GM12873 (cell line): ENCODE results near the gene ACR.

Experiments used
- TF ChIP-seq, protein P1 (sequence below): IDR thresholded peaks from 2 replicates; pipeline ENCODE4 v1.5.1; 2012; ENCODE audit warnings: low read depth, mild to moderate bottlenecking, moderate library complexity, low read length, control low read depth; ENCODE audit not compliant: insufficient read depth; ENCODE audit errors: missing control alignments

The ACR gene

DNA sequence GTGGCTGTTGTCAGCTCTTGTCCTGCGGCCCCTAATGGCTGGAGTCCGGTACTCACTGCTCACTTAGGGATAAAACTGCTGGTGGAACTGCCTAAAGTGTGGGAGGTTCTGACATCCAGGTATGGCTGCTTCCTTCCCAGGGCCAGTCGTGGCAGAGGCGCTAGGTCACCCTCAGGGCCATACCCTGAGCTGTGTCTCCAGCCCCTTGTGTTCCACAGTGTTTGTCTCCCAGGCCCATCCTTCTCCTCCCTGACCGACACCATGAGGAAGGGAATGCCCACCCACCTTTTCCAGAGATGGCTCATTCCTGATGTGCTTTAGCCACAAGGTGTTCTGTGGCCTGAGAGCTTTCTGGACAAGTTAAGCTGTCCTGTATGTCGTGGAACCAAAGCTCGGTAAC lies 12.4 kb upstream of the ACR start:
- TF ChIP-seq, protein P1, sequence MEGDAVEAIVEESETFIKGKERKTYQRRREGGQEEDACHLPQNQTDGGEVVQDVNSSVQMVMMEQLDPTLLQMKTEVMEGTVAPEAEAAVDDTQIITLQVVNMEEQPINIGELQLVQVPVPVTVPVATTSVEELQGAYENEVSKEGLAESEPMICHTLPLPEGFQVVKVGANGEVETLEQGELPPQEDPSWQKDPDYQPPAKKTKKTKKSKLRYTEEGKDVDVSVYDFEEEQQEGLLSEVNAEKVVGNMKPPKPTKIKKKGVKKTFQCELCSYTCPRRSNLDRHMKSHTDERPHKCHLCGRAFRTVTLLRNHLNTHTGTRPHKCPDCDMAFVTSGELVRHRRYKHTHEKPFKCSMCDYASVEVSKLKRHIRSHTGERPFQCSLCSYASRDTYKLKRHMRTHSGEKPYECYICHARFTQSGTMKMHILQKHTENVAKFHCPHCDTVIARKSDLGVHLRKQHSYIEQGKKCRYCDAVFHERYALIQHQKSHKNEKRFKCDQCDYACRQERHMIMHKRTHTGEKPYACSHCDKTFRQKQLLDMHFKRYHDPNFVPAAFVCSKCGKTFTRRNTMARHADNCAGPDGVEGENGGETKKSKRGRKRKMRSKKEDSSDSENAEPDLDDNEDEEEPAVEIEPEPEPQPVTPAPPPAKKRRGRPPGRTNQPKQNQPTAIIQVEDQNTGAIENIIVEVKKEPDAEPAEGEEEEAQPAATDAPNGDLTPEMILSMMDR: no peak

DNA sequence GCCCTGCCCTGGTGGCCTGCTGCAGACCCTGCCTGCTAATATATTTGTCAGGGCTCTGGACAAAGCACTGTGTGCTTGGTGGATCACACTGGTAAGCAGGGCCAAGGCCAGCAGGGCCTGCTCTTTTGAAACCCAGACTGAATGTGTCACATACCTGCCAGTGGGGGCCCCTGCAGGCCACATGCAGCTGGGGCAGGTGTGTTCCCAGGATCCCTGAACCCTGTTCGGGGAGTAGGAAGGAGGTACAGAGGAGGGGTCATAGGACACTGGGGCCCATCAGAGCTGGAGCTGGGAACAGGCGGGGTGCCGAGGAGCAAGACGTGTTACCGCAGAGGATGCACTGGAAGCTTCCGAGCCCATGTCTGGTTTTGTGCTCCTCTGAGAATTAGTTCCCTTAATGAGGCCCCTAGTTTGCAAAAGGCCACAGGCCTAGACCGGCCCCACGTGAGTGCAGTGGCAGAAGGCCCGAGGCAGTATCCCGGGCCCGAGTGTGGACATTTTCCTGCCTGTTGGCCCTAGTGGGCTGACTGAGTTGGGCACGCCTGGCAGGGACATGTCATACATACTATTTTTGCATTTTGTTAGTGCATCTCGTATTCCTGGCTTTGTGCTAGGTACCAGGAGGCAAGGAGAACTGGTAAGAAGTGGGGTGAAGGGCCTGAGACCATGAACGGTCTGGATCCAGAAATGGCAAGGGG lies 11.2 kb upstream of the ACR start:
- TF ChIP-seq, protein P1: no peak

DNA sequence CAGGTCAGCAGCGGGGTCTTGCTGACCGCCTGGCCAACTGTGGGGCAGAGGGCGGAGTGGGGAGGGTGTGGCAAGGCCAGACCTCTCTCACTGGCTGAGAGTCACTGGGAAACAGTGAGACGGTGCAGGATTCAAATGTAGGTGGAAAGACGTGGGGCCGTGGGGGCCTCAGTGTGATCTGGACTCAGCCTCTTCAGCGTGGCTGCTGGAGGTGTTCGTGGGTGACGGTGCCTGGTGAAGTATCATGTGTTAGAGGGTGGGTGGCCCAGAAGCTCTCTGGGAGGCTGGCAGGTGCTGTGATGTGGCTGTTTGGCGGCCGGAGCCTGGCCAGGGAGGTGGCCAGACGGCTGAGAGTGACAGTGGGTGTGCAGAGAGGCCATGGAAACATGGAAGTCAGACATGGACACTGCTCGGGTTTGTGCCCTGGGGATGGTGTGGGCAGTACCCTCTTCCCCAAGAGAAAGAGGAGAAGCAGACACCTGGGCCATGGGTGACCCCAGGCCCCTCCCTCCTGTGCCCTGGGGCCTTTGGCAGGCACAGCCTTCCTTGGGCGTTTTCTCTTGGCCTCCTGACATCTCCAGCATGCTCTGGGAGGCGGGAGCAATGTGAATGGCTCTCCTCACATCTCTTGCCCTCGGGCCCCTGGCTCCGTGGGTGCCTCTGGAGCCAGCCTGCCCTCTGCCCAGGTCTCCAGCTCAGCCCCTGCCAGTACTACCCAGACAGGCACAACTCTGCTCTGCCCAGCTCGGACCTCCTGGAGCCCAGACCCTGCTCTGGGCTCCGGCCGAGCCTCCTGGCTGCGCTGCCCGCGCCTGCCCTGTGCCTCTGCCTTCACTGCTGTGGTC lies 10.1 kb upstream of the ACR start:
- TF ChIP-seq, protein P1: no peak

DNA sequence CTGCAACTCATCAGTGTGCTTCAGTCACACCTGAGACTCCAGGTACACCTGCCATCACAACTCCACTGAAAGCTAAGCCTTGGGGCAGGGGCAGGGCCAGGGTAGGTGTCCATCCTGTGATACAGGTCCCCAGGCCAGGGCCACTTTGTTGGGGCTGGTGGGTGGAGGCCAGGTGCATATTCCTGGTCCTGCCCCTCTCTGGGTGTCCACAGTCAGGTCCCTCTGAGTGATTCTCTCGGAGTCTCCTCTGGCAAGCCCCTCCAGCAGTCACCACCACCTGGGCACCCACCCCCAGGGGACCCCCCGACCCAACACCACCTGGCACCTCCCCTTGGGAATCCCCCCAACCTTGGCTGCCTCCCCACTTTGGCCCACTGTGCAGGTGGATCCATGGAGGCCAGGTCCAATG lies 9.5 kb upstream of the ACR start:
- TF ChIP-seq, protein P1: no peak

DNA sequence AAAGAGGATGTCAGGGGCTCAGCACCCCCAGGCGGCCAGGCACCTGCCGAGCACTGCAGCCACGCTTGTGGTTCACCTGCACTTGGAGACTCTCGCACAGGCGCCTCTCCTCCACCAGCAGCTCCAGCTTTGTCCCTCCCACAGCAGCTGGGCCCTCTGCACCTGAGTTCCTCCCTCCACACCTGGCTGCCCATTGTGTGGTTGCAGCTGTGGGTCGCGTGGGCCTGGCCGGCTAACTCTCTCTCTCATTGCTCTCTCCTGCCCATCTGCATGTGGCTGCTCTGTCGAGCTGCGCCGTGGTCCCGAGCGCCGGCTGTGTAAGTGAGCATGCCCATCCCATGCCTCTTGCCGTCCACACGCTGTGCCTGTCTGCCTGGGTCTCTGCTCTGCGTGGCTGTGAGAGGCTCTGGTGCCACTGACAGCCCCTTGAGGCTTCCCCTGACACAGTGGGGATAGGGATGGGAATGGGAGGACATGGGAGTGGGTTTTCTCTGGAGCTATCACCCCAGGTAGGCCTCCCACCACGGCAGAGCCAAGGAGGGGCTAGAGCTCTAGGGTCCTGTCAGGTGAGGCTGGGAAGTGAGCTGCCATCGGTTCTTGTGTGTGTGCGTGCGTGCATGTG lies 8.5 kb upstream of the ACR start:
- TF ChIP-seq, protein P1: no peak

DNA sequence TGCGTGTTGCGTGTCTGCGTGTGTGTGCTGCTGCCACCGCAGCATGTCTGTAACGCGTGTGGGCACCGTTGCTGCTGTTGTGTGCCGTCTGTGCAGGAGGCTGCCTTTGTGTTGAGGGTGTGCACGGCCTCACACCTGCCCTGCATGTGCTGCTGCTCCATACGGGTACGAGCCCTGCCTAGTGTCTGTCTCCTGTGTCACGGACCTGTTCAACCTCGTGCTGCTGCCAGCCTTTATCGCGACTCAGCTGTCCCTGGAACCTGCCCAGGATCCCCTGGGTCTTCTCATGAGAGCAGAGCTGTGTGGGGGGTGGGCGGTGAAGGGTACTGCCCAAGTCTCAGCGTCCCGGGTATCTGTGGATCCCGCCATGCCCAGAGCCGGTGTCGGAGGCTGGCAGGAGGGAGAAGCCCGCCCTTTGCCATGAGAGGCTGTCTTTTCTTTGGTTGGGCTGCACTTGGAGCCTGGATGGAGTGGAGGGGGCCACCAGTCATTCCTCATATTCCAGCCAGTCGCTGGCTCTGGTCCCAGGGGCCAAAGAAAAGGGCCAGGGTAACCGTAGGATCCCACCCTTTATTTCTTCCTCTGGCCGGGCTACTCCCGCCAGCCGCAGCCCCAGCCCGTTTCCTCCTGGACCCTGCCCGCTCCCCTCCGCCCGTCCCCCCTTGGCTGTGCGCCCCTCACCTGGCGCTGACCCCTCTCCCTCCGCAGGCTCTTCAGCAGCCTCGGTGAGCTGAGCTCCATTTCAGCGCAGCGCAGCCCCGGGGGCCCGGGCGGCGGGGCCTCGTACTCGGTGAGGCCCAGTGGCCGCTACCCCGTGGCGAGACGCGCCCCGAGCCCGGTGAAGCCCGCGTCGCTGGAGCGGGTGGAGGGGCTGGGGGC lies 7.8 kb upstream of the ACR start:
- TF ChIP-seq, protein P1: no peak
